ENCODE results near the gene LRMDA.

LRMDA gene

GRCh38 chr10:75894761-75895160 is 463.3 kb downstream of the LRMDA start:
- no peak for DNase-seq

GRCh38 chr10:75895259-75895658 is 463.8 kb downstream of the LRMDA start:
- DNase-seq: no peak

GRCh38 chr10:75899816-75900390 is 468.5 kb downstream of the LRMDA start:
- DNase-seq: no peak

DNA sequence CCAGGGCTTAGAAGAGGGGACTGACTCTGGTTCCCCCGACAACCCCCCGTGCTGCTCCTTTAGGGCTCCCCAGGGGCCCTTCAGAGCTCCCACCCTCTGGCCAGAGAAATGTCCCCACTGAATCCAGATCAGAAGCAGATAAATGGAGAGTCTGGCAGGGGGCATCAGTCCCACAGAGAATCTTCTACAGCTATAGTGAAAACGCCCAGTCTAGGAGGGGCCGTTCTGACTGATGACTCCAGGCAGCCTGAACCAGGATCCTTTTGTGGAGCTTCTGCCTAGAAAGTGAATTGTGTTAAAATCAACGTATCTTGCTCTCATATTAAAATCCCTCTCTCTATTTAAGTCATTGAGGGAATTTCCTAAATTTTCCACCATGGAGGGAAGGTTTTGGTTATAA is 471.4 kb downstream of the LRMDA start:
- no peak for DNase-seq

DNA sequence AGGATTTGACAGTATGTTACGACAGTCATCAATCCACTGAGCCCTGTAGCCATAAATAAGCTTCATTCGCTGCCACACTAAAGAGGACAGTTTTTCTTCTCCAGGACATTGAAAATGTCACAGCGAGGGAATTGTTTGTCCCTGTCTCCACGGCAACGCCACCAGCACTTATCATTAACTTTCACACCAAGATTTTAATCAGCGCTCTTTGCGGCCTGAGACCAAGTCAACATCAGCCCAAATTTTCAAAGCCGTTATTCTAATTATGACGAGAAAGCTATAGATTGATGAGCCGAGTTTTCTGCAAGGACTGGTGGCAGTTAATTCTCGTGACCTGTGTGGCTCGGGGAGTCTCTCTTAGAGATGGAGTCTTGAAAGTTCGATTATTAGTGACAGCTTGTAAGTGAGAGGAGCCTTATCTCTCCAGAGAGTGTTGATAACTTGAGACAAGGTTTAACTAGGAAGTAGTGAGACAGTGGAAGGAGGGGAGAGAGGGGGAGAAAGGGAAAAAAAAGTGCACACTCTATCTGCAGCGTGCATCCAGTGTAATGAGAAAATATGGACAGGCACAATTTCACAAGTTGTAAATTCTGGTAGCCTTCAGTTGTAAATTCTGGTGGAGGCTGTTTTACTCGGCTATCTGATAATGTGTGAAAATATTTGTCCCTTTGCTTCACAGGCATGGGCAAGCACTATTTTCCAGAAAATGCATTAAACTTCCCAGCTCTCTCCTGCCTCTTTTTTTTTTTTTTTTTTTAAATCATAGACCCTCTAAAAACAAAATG is 473.3 kb downstream of the LRMDA start:
- DNase-seq: no peak

DNA sequence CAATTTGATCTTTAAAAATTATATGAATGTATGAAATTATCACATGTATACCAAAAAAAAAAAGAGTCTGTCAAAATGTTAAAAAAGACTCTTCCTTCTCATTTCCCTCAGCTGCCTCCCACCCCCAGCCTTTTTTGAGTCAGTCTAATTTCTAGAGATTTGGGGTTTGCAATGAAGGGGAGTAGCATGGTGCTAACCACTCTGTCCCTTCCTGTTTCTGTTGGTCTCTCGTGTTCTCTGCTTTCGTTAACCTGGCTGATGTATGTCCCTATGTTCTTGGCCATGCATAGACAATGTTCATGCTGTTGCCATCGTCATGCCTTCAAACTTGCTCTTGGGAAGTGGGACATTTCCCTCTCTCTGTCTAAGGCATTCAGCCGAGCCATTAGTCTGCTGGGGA is 474.1 kb downstream of the LRMDA start:
- DNase-seq: no peak

- no peak for DNase-seq
Measured at GRCh38 chr10:75910032-75910431, 478.6 kb downstream of the LRMDA start.

- no peak for DNase-seq
Measured at GRCh38 chr10:75911426-75911825, 480.0 kb downstream of the LRMDA start.

- no peak for DNase-seq
Measured at GRCh38 chr10:75916906-75917305, 485.5 kb downstream of the LRMDA start.

- DNase-seq: no peak
Measured at GRCh38 chr10:75919913-75920312, 488.5 kb downstream of the LRMDA start.

DNA sequence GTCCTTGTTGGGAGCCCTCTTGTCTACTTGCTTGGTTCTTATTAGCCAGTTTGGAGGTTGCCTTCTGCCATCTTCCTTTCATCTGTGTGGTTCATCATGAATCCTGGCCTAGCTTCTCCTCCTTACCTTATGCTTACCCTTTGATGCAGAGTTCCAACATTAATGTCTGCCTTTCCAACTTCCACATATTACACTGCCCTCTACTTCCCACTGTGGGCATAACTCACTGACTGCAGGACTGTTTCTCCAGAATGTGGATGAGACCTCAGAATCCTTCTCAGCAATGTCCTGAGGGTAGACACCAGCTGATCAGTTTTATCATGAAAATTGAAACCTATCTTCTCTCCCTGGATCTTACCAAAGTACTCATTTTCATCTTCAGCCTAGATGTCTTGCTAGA is 491.0 kb downstream of the LRMDA start:
- no peak for DNase-seq

DNA sequence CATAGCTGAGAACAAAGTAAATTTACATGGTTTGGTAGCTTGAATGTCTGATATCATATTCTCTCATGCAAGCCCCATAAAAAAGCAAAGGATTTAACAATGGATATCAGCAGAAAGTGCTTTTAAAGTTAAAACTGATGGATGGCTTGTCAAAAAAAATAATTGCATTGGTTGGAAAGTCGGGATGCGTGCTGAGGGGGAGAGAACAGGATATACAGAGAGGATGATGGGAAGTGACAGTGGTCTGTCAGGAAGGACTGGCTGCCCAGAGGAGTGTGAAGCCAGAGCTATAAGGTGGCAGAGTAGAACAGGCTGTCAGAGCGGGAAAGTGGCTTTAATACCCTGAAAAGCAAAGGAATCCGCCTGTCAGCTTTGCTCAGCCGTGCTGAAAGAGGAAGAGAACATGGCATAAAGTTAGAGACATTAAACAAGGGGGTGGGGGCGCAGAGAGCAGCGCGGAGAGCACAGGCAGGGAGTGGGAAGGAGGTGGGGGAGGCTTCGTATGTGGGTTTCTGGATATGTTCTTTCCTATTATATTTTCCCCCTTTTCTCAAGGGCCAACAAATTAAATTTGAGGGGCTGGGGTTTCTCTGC is 493.0 kb downstream of the LRMDA start:
- no peak for DNase-seq

- no peak for DNase-seq
Measured at GRCh38 chr10:75925999-75926398, 494.6 kb downstream of the LRMDA start.

- no peak for DNase-seq
Measured at GRCh38 chr10:75926763-75927162, 495.3 kb downstream of the LRMDA start.

GRCh38 chr10:75928231-75928630 is 496.8 kb downstream of the LRMDA start:
- DNase-seq: no peak

DNA sequence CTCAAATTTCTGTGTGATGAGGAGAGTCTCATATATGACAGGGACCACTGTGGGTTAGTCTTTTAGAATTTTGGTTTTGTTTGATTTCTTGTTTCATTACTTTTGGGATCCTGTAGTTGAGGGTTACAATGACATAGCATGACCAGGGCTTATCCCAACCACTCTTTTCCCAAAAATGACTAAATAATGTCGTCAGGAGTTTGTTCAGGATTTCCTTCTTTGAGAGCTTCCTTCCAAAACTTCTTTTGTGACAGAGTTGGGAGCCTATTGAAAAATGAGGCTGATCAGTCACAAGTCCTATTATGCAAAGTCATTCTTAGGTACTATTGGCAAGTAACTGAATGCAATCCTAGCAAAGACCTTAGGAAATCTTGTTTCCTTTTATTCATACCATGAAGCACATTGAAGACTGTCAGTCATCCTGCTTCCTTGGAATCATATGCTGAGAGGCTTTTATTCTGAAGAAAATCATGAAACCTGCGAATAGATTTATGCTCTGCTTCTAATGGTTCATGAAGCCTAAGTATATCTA is 498.3 kb downstream of the LRMDA start:
- DNase-seq: no peak

GRCh38 chr10:75932921-75933320 is 501.5 kb downstream of the LRMDA start:
- DNase-seq: no peak

DNA sequence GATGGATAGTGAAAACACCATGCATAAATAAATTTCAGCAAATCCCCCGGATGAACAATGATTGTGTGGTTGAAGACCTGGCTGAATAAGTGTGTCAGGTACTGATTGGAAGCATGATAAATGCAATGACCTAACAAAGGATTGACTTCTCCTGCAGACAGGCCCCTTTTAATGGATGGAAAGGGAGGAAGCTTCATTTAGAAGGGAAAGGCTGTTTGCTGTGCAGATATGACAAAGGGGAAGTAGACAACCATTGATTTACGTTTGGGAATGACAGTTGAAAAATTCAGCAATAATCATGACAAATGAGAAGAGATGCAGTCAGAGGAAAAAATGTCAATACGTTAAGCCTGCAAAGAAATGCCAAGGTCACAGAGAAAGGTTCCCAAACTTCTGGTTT is 503.8 kb downstream of the LRMDA start:
- peak; percentile 8 for DNase-seq

GRCh38 chr10:75935650-75936400 is 504.4 kb downstream of the LRMDA start:
- DNase-seq: no peak

DNA sequence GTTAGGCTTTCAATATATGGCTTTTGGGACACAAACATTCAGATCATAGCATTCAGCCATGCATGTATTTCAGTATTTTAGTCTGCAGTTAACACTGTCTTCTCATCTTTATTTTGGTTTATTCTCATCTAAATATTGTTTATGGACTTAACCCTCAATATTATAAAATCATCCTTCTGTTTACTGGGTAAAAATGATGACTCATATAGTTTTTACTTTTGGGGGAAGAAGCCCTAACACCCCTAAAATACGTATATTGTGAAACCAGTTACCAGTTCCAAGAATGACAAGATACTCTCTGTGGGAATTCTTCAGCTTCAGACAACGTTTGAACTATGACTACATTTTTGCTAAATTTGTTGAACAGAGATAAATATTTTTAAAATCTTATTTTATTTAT is 505.4 kb downstream of the LRMDA start:
- no peak for DNase-seq

DNA sequence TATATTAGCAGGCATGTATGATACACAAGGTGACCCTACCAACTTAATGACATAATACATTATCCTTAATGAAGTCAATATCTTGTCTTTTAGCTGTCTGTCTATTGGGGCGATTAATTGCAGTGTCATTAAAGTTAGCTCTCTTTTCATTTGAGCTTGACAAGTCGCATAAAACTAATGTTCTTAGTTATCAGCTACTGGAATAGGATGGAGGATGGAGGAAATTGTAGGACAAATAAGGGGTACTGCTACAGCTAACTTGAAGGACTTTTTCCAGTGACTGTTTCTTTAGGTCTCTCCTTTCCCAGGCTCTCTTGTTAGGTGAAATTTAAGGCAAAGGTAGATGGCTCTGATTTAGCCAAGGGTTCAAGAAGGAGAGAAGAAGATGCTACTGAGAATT is 506.4 kb downstream of the LRMDA start:
- no peak for DNase-seq

- DNase-seq: no peak
Measured at GRCh38 chr10:75938380-75939122, 507.1 kb downstream of the LRMDA start.

GRCh38 chr10:75939541-75939940 is 508.1 kb downstream of the LRMDA start:
- no peak for DNase-seq

All from KG1 (cell line).